ENCODE data around the gene PHLDB3. TPM values are rescaled to one million over a fixed set of nuclear protein-coding genes. Genes with fewer than 3 reads are reported as not detected.

The PHLDB3 gene
- polyA plus RNA-seq, 1 donor from 2014 or later = 5.6 TPM

GRCh38 chr19:43488179-43488578 lies 16.4 kb downstream of the PHLDB3 start:
- H3K27ac ChIP-seq (ENCODE audit: low read length) = no peak overlapping the region
- H3K9me3 ChIP-seq (ENCODE audit: low read length) = no peaks in the 10 kb centered on the region
- no peak overlapping the region for H2AFZ ChIP-seq (ENCODE audit: low read depth, low read length)
- no peaks in the 10 kb centered on the region for H4K20me1 ChIP-seq (ENCODE audit: insufficient read depth)
- H3K36me3 ChIP-seq (ENCODE audit: insufficient read depth, low read length) = no peaks in the 10 kb centered on the region
- no peaks in the 10 kb centered on the region for H3K27me3 ChIP-seq (ENCODE audit: insufficient read depth, low read depth, low read length)
- TF ChIP-seq RAD21 (conservative IDR thresholded peaks at IDR 0.05) (no peak), POLR2AphosphoS5 (IDR thresholded peaks at IDR 0.05) (no peak)
- no peaks in the 10 kb centered on the region for H3F3A ChIP-seq (ENCODE audit: insufficient read depth, low read length, poor library complexity, severe bottlenecking)
- no peaks in the 10 kb centered on the region for H3K79me2 ChIP-seq (replicated peaks; ENCODE audit: insufficient read depth, low read length)
- H3K9ac ChIP-seq (ENCODE audit: low read length) = no peak overlapping the region
- no peak overlapping the region for H3K4me3 ChIP-seq (ENCODE audit: low read length)
- no peaks in the 10 kb centered on the region for H3K9me2 ChIP-seq (ENCODE audit: insufficient read depth, low read length)
- no peak overlapping the region for H3K4me2 ChIP-seq (ENCODE audit: low read length)

DNA sequence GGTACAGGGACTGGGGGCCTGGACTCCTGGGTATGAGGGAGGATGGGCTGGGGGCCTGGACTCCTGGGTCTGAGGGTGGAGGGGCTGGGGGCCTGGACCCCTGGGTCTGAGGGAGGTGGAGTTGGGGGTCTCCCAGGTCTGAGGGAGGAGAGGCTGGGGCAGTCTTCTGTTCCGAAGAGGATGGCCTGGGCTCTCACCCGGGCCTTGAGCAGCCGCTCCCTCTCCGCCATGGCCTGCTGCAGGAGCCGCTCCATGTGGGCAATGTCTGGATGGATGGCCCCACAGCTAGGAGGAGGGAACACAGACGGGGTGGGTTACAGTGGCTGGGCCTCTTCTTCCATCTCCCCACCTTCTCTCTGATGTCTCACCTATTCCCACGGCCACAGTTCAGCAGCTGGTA lies 18.1 kb downstream of the PHLDB3 start:
- TF ChIP-seq POLR2AphosphoS5 (IDR thresholded peaks at IDR 0.05) (no peak), EP300 (conservative IDR thresholded peaks at IDR 0.05; ENCODE audit: poor library complexity, severe bottlenecking) (no peak), CTCF (IDR thresholded peaks at IDR 0.05; ENCODE audit: poor library complexity, severe bottlenecking) (no peak), SMC3 (conservative IDR thresholded peaks at IDR 0.05; ENCODE audit: poor library complexity) (no peak), MXI1 (conservative IDR thresholded peaks at IDR 0.05; ENCODE audit: poor library complexity, severe bottlenecking) (no peak), RAD21 (conservative IDR thresholded peaks at IDR 0.05) (no peak), TAF1 (IDR thresholded peaks at IDR 0.05; ENCODE audit: low read depth) (no peak), EZH2 (IDR thresholded peaks at IDR 0.05; ENCODE audit: borderline replicate concordance, insufficient read depth, low read length, poor library complexity, severe bottlenecking) (no peak)
- TF ChIP-seq, protein P1, sequence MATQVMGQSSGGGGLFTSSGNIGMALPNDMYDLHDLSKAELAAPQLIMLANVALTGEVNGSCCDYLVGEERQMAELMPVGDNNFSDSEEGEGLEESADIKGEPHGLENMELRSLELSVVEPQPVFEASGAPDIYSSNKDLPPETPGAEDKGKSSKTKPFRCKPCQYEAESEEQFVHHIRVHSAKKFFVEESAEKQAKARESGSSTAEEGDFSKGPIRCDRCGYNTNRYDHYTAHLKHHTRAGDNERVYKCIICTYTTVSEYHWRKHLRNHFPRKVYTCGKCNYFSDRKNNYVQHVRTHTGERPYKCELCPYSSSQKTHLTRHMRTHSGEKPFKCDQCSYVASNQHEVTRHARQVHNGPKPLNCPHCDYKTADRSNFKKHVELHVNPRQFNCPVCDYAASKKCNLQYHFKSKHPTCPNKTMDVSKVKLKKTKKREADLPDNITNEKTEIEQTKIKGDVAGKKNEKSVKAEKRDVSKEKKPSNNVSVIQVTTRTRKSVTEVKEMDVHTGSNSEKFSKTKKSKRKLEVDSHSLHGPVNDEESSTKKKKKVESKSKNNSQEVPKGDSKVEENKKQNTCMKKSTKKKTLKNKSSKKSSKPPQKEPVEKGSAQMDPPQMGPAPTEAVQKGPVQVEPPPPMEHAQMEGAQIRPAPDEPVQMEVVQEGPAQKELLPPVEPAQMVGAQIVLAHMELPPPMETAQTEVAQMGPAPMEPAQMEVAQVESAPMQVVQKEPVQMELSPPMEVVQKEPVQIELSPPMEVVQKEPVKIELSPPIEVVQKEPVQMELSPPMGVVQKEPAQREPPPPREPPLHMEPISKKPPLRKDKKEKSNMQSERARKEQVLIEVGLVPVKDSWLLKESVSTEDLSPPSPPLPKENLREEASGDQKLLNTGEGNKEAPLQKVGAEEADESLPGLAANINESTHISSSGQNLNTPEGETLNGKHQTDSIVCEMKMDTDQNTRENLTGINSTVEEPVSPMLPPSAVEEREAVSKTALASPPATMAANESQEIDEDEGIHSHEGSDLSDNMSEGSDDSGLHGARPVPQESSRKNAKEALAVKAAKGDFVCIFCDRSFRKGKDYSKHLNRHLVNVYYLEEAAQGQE (IDR thresholded peaks at IDR 0.05; ENCODE audit: borderline replicate concordance) = no peak
- no peaks in the 10 kb centered on the region for H3K27me3 ChIP-seq (ENCODE audit: insufficient read depth, low read depth, low read length)

GRCh38 chr19:43485951-43486350 lies 18.6 kb downstream of the PHLDB3 start:
- H3K4me3 ChIP-seq (ENCODE audit: low read length) = no peak overlapping the region
- H4K20me1 ChIP-seq (ENCODE audit: insufficient read depth) = no peaks in the 10 kb centered on the region
- no peaks in the 10 kb centered on the region for H3K9me3 ChIP-seq (ENCODE audit: low read length)

More for the DNA sequence above, 18.1 kb downstream of the PHLDB3 start:
- Histone ChIP-seq H2AFZ (ENCODE audit: low read depth, low read length) (no peak overlapping the region), H3K9me3 (ENCODE audit: low read length) (no peaks in the 10 kb centered on the region), H3F3A (ENCODE audit: insufficient read depth, low read length, poor library complexity, severe bottlenecking) (no peaks in the 10 kb centered on the region), H3K27ac (ENCODE audit: low read length) (no peak overlapping the region), H3K79me2 (replicated peaks; ENCODE audit: insufficient read depth, low read length) (no peaks in the 10 kb centered on the region), H3K36me3 (ENCODE audit: insufficient read depth, low read length) (no peaks in the 10 kb centered on the region), H4K20me1 (ENCODE audit: insufficient read depth) (no peaks in the 10 kb centered on the region), H3K9me2 (ENCODE audit: insufficient read depth, low read length) (no peaks in the 10 kb centered on the region), H3K4me3 (ENCODE audit: low read length) (no peak overlapping the region), H3K4me2 (ENCODE audit: low read length) (no peak overlapping the region), H3K9ac (ENCODE audit: low read length) (no peak overlapping the region)

More at GRCh38 chr19:43485951-43486350, 18.6 kb downstream of the PHLDB3 start:
- H3K36me3 ChIP-seq (ENCODE audit: insufficient read depth, low read length) = no peaks in the 10 kb centered on the region
- H3K27me3 ChIP-seq (ENCODE audit: insufficient read depth, low read depth, low read length) = no peaks in the 10 kb centered on the region
- H3K9ac ChIP-seq (ENCODE audit: low read length) = no peak overlapping the region
- no peak overlapping the region for H3K4me2 ChIP-seq (ENCODE audit: low read length)
- TF ChIP-seq RAD21 (conservative IDR thresholded peaks at IDR 0.05) = no peak
- TF ChIP-seq EZH2 (IDR thresholded peaks at IDR 0.05; ENCODE audit: borderline replicate concordance, insufficient read depth, low read length, poor library complexity, severe bottlenecking) = no peak
- TF ChIP-seq, protein P1 (IDR thresholded peaks at IDR 0.05; ENCODE audit: borderline replicate concordance) = no peak
- TF ChIP-seq SMC3 (conservative IDR thresholded peaks at IDR 0.05; ENCODE audit: poor library complexity) = no peak
- TF ChIP-seq CTCF (IDR thresholded peaks at IDR 0.05; ENCODE audit: poor library complexity, severe bottlenecking) = no peak
- TF ChIP-seq EP300 (conservative IDR thresholded peaks at IDR 0.05; ENCODE audit: poor library complexity, severe bottlenecking) = no peak
- no peak for TF ChIP-seq MXI1 (conservative IDR thresholded peaks at IDR 0.05; ENCODE audit: poor library complexity, severe bottlenecking)
- no peak for TF ChIP-seq TAF1 (IDR thresholded peaks at IDR 0.05; ENCODE audit: low read depth)
- no peak for TF ChIP-seq POLR2AphosphoS5 (IDR thresholded peaks at IDR 0.05)
- H3K79me2 ChIP-seq (replicated peaks; ENCODE audit: insufficient read depth, low read length) = no peaks in the 10 kb centered on the region
- no peak overlapping the region for H2AFZ ChIP-seq (ENCODE audit: low read depth, low read length)
- H3K27ac ChIP-seq (ENCODE audit: low read length) = no peak overlapping the region
- H3F3A ChIP-seq (ENCODE audit: insufficient read depth, low read length, poor library complexity, severe bottlenecking) = no peaks in the 10 kb centered on the region
- H3K9me2 ChIP-seq (ENCODE audit: insufficient read depth, low read length) = no peaks in the 10 kb centered on the region

Data from neural cell (in vitro differentiated cells).